ENCODE data around the gene RLBP1.

- TF ChIP-seq CTCF (IDR thresholded peaks at IDR 0.05; ENCODE audit: extremely low read depth in 1 of 2, insufficient read depth in 1 of 2, low read depth in 1 of 2, low read length in 2 of 2) (no peak), POLR2AphosphoS5 (IDR thresholded peaks at IDR 0.05; ENCODE audit: insufficient read depth, low read depth, low read length) (no peak), EZH2 (IDR thresholded peaks at IDR 0.05; ENCODE audit: borderline replicate concordance, low read depth, low read length, severe bottlenecking) (no peak), MYC (IDR thresholded peaks at IDR 0.05; ENCODE audit: low read depth, low read length) (no peak), JUN (IDR thresholded peaks at IDR 0.05; ENCODE audit: borderline replicate concordance, insufficient read depth, insufficient read length, low read depth) (no peak), POLR2A (IDR thresholded peaks at IDR 0.05; ENCODE audit: low read depth, low read length) (no peak), FOS (IDR thresholded peaks at IDR 0.05; ENCODE audit: borderline replicate concordance, insufficient read depth, low read length) (no peak), GATA2 (IDR thresholded peaks at IDR 0.05; ENCODE audit: insufficient read depth, insufficient read length, low read depth, low read length) (no peak)
- TF ChIP-seq, protein P1, sequence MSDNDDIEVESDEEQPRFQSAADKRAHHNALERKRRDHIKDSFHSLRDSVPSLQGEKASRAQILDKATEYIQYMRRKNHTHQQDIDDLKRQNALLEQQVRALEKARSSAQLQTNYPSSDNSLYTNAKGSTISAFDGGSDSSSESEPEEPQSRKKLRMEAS (IDR thresholded peaks at IDR 0.05; ENCODE audit: insufficient read depth, insufficient read length): no peak
Observed at GRCh38 chr15:89209057-89209456, 12.3 kb downstream of the RLBP1 start.
